Heart right ventricle (tissue), 16 donors: Measurements from ENCODE around the gene THY1. TPM values are rescaled to one million over a fixed set of nuclear protein-coding genes. Genes with fewer than 3 reads are reported as not detected.

Experiments
- ATAC-seq, 8 donors: fragments of 200-7000 bp; cut with Tn5 transposase; one replicate each; pipeline ENCODE4 v1.9.1; 2020; ENCODE audit warnings: mild to moderate bottlenecking in 8 of 8, moderate library complexity in 8 of 8, moderate number of reproducible peaks in 1 of 8
- DNase-seq, 2 donors: peaks; one replicate each; pipeline ENCODE4 v3.0.0-alpha.2; 2020
- H3K27ac ChIP-seq, 10 donors: fragments of 200-600 bp; sonication (generic) in 2 of 10; one replicate each; pipeline versions ENCODE4 v1.5.0 to v1.8.0; 2020 to 2022; ENCODE audit warnings: mild to moderate bottlenecking in 3 of 10
- H3K27me3 ChIP-seq, 7 donors: fragments of 200-600 bp; one replicate each; pipeline ENCODE4 v1.8.0; 2021 to 2022; ENCODE audit warnings: mild to moderate bottlenecking in 2 of 7
- H3K36me3 ChIP-seq, 9 donors: fragments of 200-600 bp; sonication (generic) in 1 of 9; one replicate each; pipeline versions ENCODE4 v1.5.0 to v1.8.0; 2020 to 2022; ENCODE audit warnings: mild to moderate bottlenecking in 2 of 9
- H3K4me1 ChIP-seq, 9 donors: fragments of 200-600 bp; sonication (generic) in 1 of 9; one replicate each; pipeline versions ENCODE4 v1.5.0 to v1.8.0; 2020 to 2022; ENCODE audit warnings: mild to moderate bottlenecking in 4 of 9
- H3K4me3 ChIP-seq, 10 donors: fragments of 200-600 bp; sonication (generic) in 2 of 10; one replicate each; pipeline versions ENCODE4 v1.5.0 to v1.8.0; 2020 to 2022; ENCODE audit warnings: mild to moderate bottlenecking in 7 of 10, moderate library complexity in 2 of 10
- H3K9me3 ChIP-seq, 11 donors: fragments of 200-600 bp in 10 of 11; sonication (generic) in 2 of 11; one replicate each; pipeline versions ENCODE4 v1.5.0 to v1.8.0; 2013 to 2022; ENCODE audit warnings: mild to moderate bottlenecking in 2 of 11, control low read depth in 1 of 11, moderate library complexity in 1 of 11
- WGBS, 2 donors: extraction: QIAGEN DNeasy Blood & Tissue Kit; methylation state at CpG; one replicate each; pipeline ENCODE4 v1.1.7; 2013; ENCODE audit warnings: inconsistent platforms in 1 of 2; 5-methylcytosine and 5-hydroxymethylcytosine counted together
- intact Hi-C, 10 donors: fragments of 100-400 bp; cut with DNase I; formaldehyde crosslinking; loops; one replicate each; pipeline versions ENCODE4 v1.11.1 to v1.14.2; 2022
- polyA plus RNA-seq, 2 donors: library from polyadenylated mRNA; stranded (reverse); fragments of 200-250 nt; gene quantifications; one replicate each; pipeline ENCODE4 v1.2.3, GENCODE V29; 2013
- total RNA-seq, 10 donors: library from RNA; stranded (reverse); fragmentation: NEBNext Ultra II Directional in 3 of 10; extraction: Animal tissue kit (Norgen Biotek cat#: 25700) in 3 of 10; gene quantifications; one replicate each; pipeline versions ENCODE4 v1.2.1 to v1.2.4, GENCODE V29; 2021 to 2023
- TF ChIP-seq, protein P1 (sequence below), 9 donors: fragments of 200-600 bp; sonication (generic) in 2 of 9; IDR thresholded peaks; one replicate each; pipeline versions ENCODE4 v1.5.0 to v1.8.0; 2021 to 2022; ENCODE audit warnings: antibody characterized with exemption in 9 of 9, mild to moderate bottlenecking in 5 of 9, moderate library complexity in 1 of 9
- donor health status: Arrhythmogenic right ventricular cardiomyopathy.
- donor health status: ischemic (EF 13 %, LVEDD 7.1; RV severe dilation, severe dysfunction).
- donor health status: healthy with polysubstance abuse.
- donor health status: DM: no; HTN: yes; CAD: no.
- donor health status: DM: no; HTN: no; CAD: no.
- donor health status: ischemic (EF 25% LVEDD 6.9; RV normal size, moderate dysfunction).
- donor health status: ischemic (EF 25% LVEDD 5.7; RV mildly dilated, moderate dysfunction).
- donor health status: healthy.
- donor health status: DM: yes; HTN: yes; CAD: no.
- donor health status: Ischemic cardiomyopathy.
- donor health status: ischemic (EF 35%, LVEDD 5.7; RV mildly dilated, moderate dysfunction).
- donor health status: nonischemic (EF 11% LVEDD 7.7; RV severe dilation, severe dysfunction).
- donor health status: DM: yes; HTN: yes; CAD: no.
- donor health status: PGD.
- donor health status: ischemic (EF 29% LVEDD 5.4; RV normal size, mild dysfunction).
- donor health status: nonischemic (EF 23%, LVEDD 6.1; RV moderate dilation, normal function).

THY1 gene
- total and polyA plus RNA-seq, 12 donors, result 0.61 to 26.6 (median 5.0) TPM

DNA sequence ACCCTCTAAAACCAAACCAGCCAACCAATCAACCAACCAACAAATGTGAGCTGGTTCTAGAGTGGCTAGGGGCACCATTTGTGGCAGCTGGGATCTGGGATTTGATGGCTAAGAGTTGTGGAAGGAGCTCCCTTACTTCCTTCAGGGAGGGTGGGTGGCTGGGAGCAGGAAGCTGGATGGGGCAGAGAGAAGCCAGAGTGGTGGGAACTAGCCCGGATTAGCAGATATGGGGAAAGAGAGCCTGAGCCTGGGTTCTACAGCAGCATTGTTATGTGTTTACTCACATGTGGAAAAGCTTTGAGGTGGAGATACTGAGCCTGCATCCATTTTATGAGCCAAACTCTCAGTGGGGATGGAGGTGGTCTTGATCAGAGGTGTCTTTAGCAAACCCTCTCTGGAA lies 30.9 kb upstream of the THY1 start:
- intact Hi-C loops, result no loop called here
- peaks cover 0 to 10% (median 3%) of the 10 kb centered on the region in 7 donors for H3K27me3 ChIP-seq
- DNase-seq (no peak), ATAC-seq (no peak)
- no peaks in the 10 kb centered on the region for H3K4me1 ChIP-seq
- TF ChIP-seq, protein P1, sequence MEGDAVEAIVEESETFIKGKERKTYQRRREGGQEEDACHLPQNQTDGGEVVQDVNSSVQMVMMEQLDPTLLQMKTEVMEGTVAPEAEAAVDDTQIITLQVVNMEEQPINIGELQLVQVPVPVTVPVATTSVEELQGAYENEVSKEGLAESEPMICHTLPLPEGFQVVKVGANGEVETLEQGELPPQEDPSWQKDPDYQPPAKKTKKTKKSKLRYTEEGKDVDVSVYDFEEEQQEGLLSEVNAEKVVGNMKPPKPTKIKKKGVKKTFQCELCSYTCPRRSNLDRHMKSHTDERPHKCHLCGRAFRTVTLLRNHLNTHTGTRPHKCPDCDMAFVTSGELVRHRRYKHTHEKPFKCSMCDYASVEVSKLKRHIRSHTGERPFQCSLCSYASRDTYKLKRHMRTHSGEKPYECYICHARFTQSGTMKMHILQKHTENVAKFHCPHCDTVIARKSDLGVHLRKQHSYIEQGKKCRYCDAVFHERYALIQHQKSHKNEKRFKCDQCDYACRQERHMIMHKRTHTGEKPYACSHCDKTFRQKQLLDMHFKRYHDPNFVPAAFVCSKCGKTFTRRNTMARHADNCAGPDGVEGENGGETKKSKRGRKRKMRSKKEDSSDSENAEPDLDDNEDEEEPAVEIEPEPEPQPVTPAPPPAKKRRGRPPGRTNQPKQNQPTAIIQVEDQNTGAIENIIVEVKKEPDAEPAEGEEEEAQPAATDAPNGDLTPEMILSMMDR (IDR thresholded peaks at IDR 0.05), result no peak
- no peak overlapping the region for H3K27ac ChIP-seq
- H3K36me3 ChIP-seq, result no peaks in the 10 kb centered on the region
- 65 to 81% methylated on average over 1 of the region's 1 CpG for WGBS, 2 donors
- no peaks in the 10 kb centered on the region for H3K9me3 ChIP-seq
- no peak overlapping the region for H3K4me3 ChIP-seq

DNA sequence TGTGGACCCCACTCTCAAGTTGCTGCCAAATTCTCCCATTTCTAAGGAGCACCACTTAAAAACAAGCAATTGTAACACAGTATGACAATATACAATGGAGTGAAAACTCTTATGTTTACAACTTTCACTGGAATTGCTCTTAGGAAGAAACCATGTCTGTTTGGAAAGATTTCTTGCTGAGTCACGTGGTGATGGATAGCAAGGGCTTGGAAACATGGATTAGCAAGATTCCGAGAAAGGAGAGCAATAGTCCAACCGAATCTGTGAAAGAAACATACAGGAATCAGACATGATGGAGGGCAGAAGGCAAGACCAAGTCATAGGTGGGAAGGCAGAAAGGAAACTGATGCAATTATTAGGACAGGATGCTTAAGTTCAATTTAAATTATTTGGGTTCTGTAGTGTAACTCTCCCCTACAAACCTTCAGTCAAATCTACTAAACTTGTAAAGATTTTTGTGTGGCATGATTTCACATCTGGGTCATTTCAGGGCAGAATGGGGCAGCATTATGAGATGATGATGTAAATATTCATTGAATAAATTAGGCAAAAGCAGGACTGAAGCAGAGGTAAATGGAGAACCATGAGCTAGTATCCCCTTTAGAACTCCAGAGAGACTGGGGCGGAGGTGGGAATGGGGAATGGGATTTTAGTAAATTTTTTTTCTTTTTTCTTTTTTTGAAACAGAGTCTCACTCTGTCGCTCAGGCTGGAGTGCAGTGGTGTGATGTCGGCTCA lies 27.8 kb upstream of the THY1 start:
- intact Hi-C loops, result no loop called here
- H3K4me1 ChIP-seq, result peaks cover 0 to 10% (median 0%) of the 10 kb centered on the region in 9 donors
- H3K9me3 ChIP-seq, result no peaks in the 10 kb centered on the region
- no peak for ATAC-seq
- no peaks in the 10 kb centered on the region for H3K36me3 ChIP-seq
- TF ChIP-seq, protein P1 (IDR thresholded peaks at IDR 0.05), result no peak
- no peak overlapping the region for H3K4me3 ChIP-seq
- DNase-seq, result no peak
- H3K27ac ChIP-seq, result no peak overlapping the region
- H3K27me3 ChIP-seq, result peaks cover 0 to 10% (median 7%) of the 10 kb centered on the region in 7 donors
- WGBS, 2 donors, result 92 to 93% methylated on average over 6 of the region's 6 CpGs

DNA sequence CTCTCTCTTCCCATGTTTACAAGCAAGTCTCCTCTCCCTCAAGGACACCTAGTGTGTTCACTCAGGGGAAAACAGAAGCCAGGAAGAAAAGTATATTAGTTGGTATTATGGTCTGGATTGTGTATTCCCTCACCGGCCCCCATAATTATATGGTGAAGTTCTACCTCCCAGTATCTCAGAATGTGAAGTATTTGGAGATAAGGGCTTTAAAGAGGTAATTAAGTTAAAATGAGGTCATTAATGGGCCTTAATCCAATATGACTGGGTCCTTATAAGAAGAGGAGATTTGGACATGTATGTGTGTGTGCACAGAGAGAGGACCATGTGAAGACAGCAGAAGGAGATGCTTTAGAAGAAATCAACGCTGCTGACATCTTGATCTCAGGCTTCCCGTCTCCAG lies 26.5 kb upstream of the THY1 start:
- TF ChIP-seq, protein P1 (IDR thresholded peaks at IDR 0.05), result no peak
- DNase-seq (no peak), ATAC-seq (no peak)
- Histone ChIP-seq H3K9me3 (no peaks in the 10 kb centered on the region), H3K4me1 (peaks cover 0 to 10% (median 0%) of the 10 kb centered on the region in 9 donors), H3K36me3 (no peaks in the 10 kb centered on the region), H3K4me3 (no peak overlapping the region), H3K27me3 (peaks cover 0 to 10% (median 7%) of the 10 kb centered on the region in 7 donors), H3K27ac (no peak overlapping the region)
- intact Hi-C loops, result no loop called here
- 71 to 78% methylated on average over 3 of the region's 3 CpGs for WGBS, 2 donors

DNA sequence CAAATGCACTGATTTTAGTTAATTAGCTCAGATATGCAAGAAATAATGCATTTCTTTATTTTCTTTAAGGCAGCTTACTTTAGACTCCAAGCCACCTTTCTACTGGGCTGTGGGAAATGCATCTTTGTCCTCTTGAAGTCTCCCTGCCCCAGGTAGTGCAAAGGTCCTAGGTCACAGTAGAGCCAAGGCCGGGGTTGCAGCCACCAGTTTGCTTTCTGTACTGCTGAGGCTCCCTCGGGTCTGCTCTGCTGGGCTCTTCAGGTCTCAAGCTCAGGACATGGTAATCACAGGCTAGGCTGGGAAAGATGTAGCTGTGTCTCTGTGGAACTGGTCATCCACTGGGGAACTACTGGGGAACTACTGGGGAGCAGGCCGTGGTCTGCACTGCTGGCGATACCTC lies 25.4 kb upstream of the THY1 start:
- intact Hi-C loops, result no loop called here
- DNase-seq, result no peak
- Histone ChIP-seq H3K4me3 (no peak overlapping the region), H3K27me3 (peaks cover 0 to 7% (median 3%) of the 10 kb centered on the region in 7 donors), H3K4me1 (peaks cover 0 to 10% (median 0%) of the 10 kb centered on the region in 9 donors), H3K36me3 (no peaks in the 10 kb centered on the region), H3K27ac (no peak overlapping the region), H3K9me3 (no peaks in the 10 kb centered on the region)
- whole genome bisulfite sequencing, 2 donors, result 89 to 91% methylated on average over 4 of the region's 4 CpGs
- TF ChIP-seq, protein P1 (IDR thresholded peaks at IDR 0.05), result no peak
- ATAC-seq, result no peak
